ENCODE measurements around the gene SPDYE18. TPM values are rescaled to one million over a fixed set of nuclear protein-coding genes. Genes with fewer than 3 reads are reported as not detected.
"Not testable (repeated sequence)": the region's sequence is repeated elsewhere in the genome, so short reads cannot be mapped to it uniquely, and the experiment has no call there.

SPDYE18 gene
- 1 to 10 TPM in 3 of 4 donors, not detected in 1; 1.0 to 5.0 (median 1.4) TPM for total RNA-seq

DNA sequence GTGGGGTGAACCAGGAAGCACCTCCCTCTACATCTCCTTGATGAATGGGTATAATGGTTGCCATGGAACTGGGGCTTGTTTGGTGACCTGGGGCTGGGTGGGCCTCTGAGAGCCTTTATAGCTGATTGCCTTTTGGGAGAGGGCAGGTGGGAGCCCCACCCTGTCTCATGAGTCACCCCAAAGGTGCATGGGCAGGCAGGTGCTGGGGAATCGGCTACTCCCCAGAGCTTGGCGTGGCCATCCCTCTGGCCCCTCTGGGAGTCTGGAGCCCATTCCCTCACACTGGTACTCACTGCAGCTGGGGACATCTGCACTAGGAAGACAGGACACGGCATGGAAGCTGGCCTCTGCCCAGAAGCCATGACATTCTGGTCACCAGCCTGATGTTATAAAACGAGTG, at the start of gene SPDYE18:
Gene SPDYE18 (minus strand): TSS at position 2 of the 400 bp plus-strand sequence. CDS start 2,046 bp downstream, outside the sequence.
- not testable (repeated sequence) for H3K27ac ChIP-seq; H3K4me3 ChIP-seq; H3K9me3 ChIP-seq; DNase-seq (ENCODE audit: low spot score in 2 of 2); H3K27me3 ChIP-seq; H3K4me1 ChIP-seq
- no CpG with 5 or more reads among the region's 4 CpGs for WGBS
- H3K36me3 ChIP-seq = peaks cover 11% of the 10 kb centered on the region

- not testable (repeated sequence) for H3K4me1 ChIP-seq; H3K9me3 ChIP-seq; H3K36me3 ChIP-seq; H3K27me3 ChIP-seq; H3K4me3 ChIP-seq; DNase-seq (ENCODE audit: low spot score in 2 of 2); H3K27ac ChIP-seq
- 96% methylated on average over 1 of the region's 1 CpG for WGBS
These were observed 46.0 kb upstream of the SPDYE18 start for GRCh38 chr7:77108362-77108761.

GRCh38 chr7:77107659-77108058, 45.3 kb upstream of the SPDYE18 start:
- not testable (repeated sequence) for DNase-seq (ENCODE audit: low spot score in 2 of 2); H3K27ac ChIP-seq
- 14% methylated on average over 3 of the region's 3 CpGs for WGBS

DNA sequence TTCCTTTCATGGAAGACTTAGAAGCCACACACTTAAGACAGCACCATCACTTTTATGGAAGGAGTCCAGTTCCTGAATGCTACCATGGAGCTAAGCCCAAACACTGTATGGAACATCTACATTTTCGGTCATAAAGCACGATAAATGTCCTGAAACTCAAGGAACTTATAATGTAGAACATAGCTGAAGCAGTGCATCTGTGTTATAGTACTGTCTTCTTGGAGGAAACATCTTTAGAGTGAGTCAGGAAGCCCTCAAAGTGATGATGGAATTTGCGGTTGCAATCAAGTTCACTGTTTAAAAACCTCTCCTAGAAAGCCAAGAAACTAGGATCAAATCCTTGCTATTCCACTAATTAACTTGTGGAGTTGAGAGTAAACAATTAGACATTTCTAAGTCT, 43.5 kb upstream of the SPDYE18 start:
- H3K9me3 ChIP-seq; DNase-seq (ENCODE audit: low spot score in 2 of 2); H3K4me3 ChIP-seq; H3K27ac ChIP-seq; H3K27me3 ChIP-seq; H3K36me3 ChIP-seq; H3K4me1 ChIP-seq: not testable (repeated sequence)
- WGBS = 95% methylated on average over 3 of the region's 3 CpGs

More at GRCh38 chr7:77107659-77108058, 45.3 kb upstream of the SPDYE18 start:
- H3K9me3 ChIP-seq, H3K4me1 ChIP-seq, H3K4me3 ChIP-seq, H3K36me3 ChIP-seq, H3K27me3 ChIP-seq: not testable (repeated sequence)

GRCh38 chr7:77102671-77103070, 40.3 kb upstream of the SPDYE18 start:
- not testable (repeated sequence) for DNase-seq (ENCODE audit: low spot score in 2 of 2); H3K4me1 ChIP-seq; H3K27me3 ChIP-seq; H3K27ac ChIP-seq; H3K4me3 ChIP-seq; H3K9me3 ChIP-seq; H3K36me3 ChIP-seq

DNA sequence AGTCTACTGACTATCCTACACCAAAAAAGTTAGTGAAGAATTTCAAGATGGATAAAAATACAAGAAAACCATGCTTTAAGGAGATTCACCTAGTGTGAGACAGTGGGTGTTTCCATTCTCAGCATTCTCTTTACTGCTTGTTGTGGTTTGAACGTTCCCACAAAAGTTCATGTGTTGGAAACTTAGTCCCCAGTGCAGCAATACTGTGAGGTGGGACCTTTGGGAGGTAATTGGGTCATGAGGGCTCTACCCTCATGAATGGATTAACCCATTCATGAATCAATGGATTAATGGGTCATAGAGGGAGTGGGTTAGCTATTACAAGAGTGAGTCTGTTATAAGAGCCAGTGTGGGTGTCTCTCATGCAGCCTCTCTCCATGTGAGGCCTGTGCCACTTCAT, 38.8 kb upstream of the SPDYE18 start:
- 75% methylated on average over 1 of the region's 1 CpG for WGBS
- DNase-seq (ENCODE audit: low spot score in 2 of 2); H3K27ac ChIP-seq; H3K27me3 ChIP-seq; H3K4me1 ChIP-seq; H3K9me3 ChIP-seq; H3K4me3 ChIP-seq; H3K36me3 ChIP-seq: not testable (repeated sequence)

DNA sequence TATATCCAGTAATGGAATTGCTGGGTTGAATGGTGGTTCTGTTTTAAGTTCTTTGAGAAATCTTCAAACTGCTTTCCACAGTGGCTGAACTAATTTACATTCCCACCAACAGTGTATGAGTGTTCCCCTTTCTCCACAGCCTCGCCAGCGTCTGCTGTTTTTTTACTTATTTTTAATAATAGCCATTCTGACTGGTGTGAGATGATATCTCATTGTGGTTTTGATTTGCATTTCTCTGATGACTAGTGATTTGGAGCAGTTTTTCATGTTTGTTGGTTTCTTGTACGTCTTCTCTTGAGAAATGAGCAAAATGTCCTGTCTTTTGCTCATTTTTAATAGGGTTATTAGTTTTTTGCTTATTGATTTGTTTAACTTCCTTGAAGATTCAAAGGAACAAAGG, 38.1 kb upstream of the SPDYE18 start:
- not testable (repeated sequence) for H3K27me3 ChIP-seq; DNase-seq (ENCODE audit: low spot score in 2 of 2); H3K4me1 ChIP-seq; H3K9me3 ChIP-seq; H3K36me3 ChIP-seq; H3K27ac ChIP-seq; H3K4me3 ChIP-seq
- 88% methylated on average over 2 of the region's 3 CpGs for WGBS

DNA sequence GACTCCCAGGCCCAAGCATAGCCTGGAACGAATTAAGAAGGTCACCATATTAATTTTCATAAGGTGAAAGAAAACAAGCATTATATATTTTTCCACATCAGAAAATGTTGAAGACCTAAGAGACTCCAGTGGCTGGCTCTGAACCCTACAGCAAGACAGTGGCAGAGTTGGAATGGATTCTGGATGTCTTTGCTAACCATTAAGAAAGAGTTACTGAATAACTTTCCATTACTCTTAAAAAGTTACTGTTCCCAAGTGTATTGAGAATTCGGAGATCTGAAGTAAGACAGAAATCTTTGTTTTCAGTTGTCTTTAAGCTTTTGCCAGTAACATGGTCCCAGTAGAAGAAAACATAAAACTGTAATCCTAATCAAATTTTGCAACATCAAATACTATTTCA, 29.9 kb upstream of the SPDYE18 start:
- not testable (repeated sequence) for DNase-seq (ENCODE audit: low spot score in 2 of 2); H3K27me3 ChIP-seq; H3K27ac ChIP-seq; H3K4me3 ChIP-seq; H3K36me3 ChIP-seq; H3K4me1 ChIP-seq; H3K9me3 ChIP-seq
- 22% methylated on average over 2 of the region's 2 CpGs for WGBS

- not testable (repeated sequence) for H3K27me3 ChIP-seq; H3K27ac ChIP-seq; H3K36me3 ChIP-seq; H3K4me1 ChIP-seq; H3K4me3 ChIP-seq; H3K9me3 ChIP-seq; DNase-seq (ENCODE audit: low spot score in 2 of 2)
- 100% methylated on average over 1 of the region's 1 CpG for WGBS
These were observed 19.8 kb upstream of the SPDYE18 start for GRCh38 chr7:77082192-77082591.

GRCh38 chr7:77080236-77080635, 17.9 kb upstream of the SPDYE18 start:
- H3K9me3 ChIP-seq; DNase-seq (ENCODE audit: low spot score in 2 of 2); H3K27me3 ChIP-seq; H3K36me3 ChIP-seq; H3K27ac ChIP-seq; H3K4me3 ChIP-seq; H3K4me1 ChIP-seq: not testable (repeated sequence)
- 82% methylated on average over 2 of the region's 2 CpGs for WGBS

DNA sequence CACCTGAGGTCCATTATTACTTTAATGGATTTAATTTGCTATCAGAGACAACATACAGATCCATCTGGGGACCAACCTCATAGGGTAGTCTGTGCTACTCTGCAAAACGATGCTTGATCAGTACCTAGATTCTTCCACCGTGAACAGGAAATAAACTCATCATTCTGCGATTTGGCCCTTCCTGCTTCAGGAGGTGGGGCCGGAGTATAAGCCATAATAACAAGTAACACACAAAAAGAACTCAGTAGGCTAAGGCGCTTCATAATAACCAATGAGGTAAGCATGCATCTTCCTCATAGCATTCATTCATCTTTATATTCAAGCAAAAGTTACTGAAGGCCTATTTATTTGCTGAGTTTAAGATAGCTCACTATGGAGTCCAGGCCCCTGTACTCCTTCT, 17.3 kb upstream of the SPDYE18 start:
- H3K4me3 ChIP-seq; H3K36me3 ChIP-seq; H3K4me1 ChIP-seq; H3K27me3 ChIP-seq; H3K27ac ChIP-seq; DNase-seq (ENCODE audit: low spot score in 2 of 2); H3K9me3 ChIP-seq: not testable (repeated sequence)
- WGBS = 66% methylated on average over 4 of the region's 5 CpGs

- not testable (repeated sequence) for H3K27ac ChIP-seq; H3K4me3 ChIP-seq; H3K36me3 ChIP-seq; H3K27me3 ChIP-seq; DNase-seq (ENCODE audit: low spot score in 2 of 2); H3K9me3 ChIP-seq; H3K4me1 ChIP-seq
These were observed 16.8 kb upstream of the SPDYE18 start for GRCh38 chr7:77079112-77079511.

DNA sequence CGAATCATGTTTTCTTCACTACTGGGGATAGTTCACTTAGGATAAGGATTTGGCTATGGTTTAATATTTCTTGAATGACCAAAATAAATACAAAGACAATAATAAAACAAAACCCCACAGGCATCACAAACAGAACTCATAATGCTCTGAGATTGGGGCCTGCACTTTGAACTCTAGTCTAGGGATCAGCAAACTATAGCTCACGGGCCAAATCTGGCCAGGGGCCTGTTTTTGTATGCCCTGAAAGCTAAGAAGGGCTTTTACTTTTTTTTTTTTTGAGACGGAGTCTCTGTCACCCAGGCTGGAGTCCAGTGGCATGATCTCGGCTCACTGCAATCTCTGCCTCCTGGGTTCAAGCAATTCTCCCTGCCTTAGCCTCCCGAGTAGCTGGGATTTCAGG, 14.7 kb upstream of the SPDYE18 start:
- not testable (repeated sequence) for H3K36me3 ChIP-seq; H3K27me3 ChIP-seq; H3K27ac ChIP-seq; H3K4me1 ChIP-seq; H3K9me3 ChIP-seq; H3K4me3 ChIP-seq; DNase-seq (ENCODE audit: low spot score in 2 of 2)
- 97% methylated on average over 4 of the region's 5 CpGs for WGBS

DNA sequence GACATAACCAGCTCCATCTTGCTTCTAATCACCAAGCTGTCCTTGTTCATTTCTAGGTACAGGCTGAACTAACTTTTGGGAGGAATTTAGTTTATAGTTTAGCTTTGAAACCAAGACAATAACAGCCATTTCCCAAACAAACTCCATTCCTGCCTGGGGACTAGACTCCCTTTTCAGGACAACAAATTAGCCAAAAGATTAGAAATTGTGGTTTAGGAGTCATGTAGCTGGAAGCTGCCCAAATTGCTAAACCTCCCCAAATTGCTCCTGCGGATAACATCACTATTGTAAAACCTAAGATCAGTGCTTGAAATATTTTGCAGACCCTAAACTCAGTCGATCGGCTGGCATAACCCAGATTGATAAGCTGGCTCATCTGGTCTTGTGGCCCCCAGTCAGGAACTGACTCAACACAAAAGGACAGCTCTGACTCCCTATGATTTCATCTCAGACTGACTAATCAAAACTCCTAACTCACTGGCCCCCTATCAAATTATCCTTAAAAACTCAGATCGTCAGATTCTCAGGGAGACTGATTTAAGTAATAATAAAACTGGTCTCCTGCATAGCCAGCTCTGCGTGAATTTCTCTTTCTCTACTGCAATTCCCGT, 12.5 kb upstream of the SPDYE18 start:
- H3K36me3 ChIP-seq; H3K9me3 ChIP-seq; H3K27me3 ChIP-seq; H3K27ac ChIP-seq; H3K4me3 ChIP-seq; DNase-seq (ENCODE audit: low spot score in 2 of 2); H3K4me1 ChIP-seq: not testable (repeated sequence)
- WGBS = 82% methylated on average over 2 of the region's 6 CpGs

GRCh38 chr7:77071108-77071507, 8.8 kb upstream of the SPDYE18 start:
- H3K27ac ChIP-seq, H3K4me3 ChIP-seq: not testable (repeated sequence)
- 93% methylated on average over 6 of the region's 6 CpGs for WGBS

More at GRCh38 chr7:77071108-77071507, 8.8 kb upstream of the SPDYE18 start:
- not testable (repeated sequence) for H3K36me3 ChIP-seq; H3K27me3 ChIP-seq; H3K4me1 ChIP-seq; DNase-seq (ENCODE audit: low spot score in 2 of 2); H3K9me3 ChIP-seq

Measured in suprapubic skin (tissue), 4 donors.